ENCODE measurements around the gene SIVA1. TPM values are rescaled to one million over a fixed set of nuclear protein-coding genes. Genes with fewer than 3 reads are reported as not detected.
"Not testable (repeated sequence)": the region's sequence is repeated elsewhere in the genome, so short reads cannot be mapped to it uniquely, and the experiment has no call there.

Gene SIVA1
- total and polyA plus RNA-seq, 3 experiments from 2014 or later = 150 to 227 (median 175) TPM

DNA sequence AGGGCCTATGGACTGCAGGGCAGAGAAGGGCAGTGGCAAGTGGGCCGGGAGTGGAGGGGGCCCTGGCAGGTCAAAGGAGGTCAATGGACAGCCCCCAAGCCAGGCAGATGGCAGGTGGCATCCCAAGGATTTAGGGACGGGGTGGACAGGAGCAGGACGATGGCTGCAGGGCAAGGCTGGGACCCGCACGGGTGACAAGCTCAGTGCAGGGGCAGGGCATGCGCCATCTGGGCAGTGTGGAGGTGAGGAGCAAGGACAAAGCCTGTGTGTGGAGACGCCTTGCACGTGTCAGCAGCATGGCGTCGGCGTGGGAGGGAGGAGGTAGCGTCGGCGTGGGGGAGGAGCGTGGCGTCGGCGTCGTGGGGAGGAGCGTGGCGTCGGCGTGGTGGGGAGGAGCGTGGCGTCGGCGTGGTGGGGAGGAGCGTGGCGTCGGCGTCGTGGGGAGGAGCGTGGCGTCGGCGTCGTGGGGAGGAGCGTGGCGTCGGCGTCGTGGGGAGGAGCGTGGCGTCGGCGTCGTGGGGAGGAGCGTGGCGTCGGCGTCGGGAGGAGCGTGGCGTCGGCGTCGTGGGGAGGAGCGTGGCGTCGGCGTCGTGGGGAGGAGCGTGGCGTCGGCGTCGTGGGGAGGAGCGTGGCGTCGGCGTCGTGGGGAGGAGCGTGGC lies 23.6 kb upstream of the SIVA1 start:
- DNase-seq; H3K9me3 Mint-ChIP-seq; H3K4me3 ChIP-seq (ENCODE audit: low read length); H3K36me3 Mint-ChIP-seq; POLR2A ChIA-PET; H3K27me3 ChIP-seq (ENCODE audit: insufficient read depth, low read length, poor library complexity, severe bottlenecking); H3K27me3 Mint-ChIP-seq; CTCF ChIA-PET; H3K9me3 ChIP-seq (ENCODE audit: low read length); H3K36me3 ChIP-seq (ENCODE audit: insufficient read depth, low read length); H3K4me1 ChIP-seq (ENCODE audit: insufficient read depth, low read length); H3K4me1 Mint-ChIP-seq; H3K27ac Mint-ChIP-seq: not testable (repeated sequence)
- H3K4me3 Mint-ChIP-seq = peak overlapping the region in 1 of 7 donors; percentile 45
- peak overlapping the region; percentile 38 for H3K27ac ChIP-seq (ENCODE audit: low read depth, low read length)

DNA sequence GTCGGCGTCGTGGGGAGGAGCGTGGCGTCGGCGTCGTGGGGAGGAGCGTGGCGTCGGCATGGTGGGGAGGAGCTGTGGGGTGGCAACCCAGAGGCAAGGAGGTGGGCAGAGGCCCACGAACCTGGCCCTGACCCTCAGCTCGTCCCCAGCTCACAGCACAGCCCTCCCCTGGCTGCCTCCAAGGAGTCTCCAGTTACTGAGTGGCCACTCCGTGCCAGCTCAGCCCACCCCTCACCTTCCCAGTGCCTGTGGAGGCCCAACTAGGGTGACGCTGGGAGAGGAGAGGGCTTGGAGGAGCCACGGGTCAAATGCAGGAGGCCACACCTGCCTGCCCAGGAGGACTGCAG lies 23.1 kb upstream of the SIVA1 start:
- Mint-ChIP-seq H3K4me3 (no peak overlapping the region), H3K27ac (no peak overlapping the region), H3K36me3 (no peaks in the 10 kb centered on the region), H3K27me3 (no peaks in the 10 kb centered on the region), H3K4me1 (no peaks in the 10 kb centered on the region), H3K9me3 (no peaks in the 10 kb centered on the region)
- Histone ChIP-seq H3K27ac (ENCODE audit: low read depth, low read length) (peak overlapping the region; percentile 31), H3K9me3 (ENCODE audit: low read length) (no peaks in the 10 kb centered on the region), H3K36me3 (ENCODE audit: insufficient read depth, low read length) (no peaks in the 10 kb centered on the region), H3K27me3 (ENCODE audit: insufficient read depth, low read length, poor library complexity, severe bottlenecking) (no peaks in the 10 kb centered on the region), H3K4me1 (ENCODE audit: insufficient read depth, low read length) (peaks cover 3% of the 10 kb centered on the region), H3K4me3 (ENCODE audit: low read length) (no peak overlapping the region)
- CTCF ChIA-PET = no interaction called here
- POLR2A ChIA-PET = no interaction called here
- DNase-seq = no peak

DNA sequence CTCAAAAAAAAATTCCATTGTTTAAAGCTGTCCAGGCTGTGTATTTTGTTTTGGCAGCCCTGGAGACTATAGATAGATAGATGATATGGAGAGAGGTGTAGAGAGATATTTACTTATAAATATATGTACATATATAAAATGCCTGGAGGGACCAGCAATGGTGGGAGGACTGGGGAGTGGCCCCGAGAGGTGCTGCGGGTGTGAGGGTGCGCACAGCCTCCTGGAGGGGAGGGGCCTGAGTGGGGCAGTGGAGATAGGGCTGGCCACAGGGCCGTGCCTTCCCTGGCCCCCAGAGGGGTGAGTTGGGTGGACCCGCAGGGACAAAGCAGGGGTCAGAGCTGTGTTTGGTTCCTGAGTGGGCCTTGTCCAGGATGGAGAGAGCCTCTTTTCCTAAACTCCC lies 22.5 kb upstream of the SIVA1 start:
- no peaks in the 10 kb centered on the region for H3K36me3 ChIP-seq (ENCODE audit: insufficient read depth, low read length)
- H3K27ac ChIP-seq (ENCODE audit: low read depth, low read length) = peak overlapping the region; percentile 31
- H3K4me1 ChIP-seq (ENCODE audit: insufficient read depth, low read length) = no peaks in the 10 kb centered on the region
- Mint-ChIP-seq H3K4me1 (no peaks in the 10 kb centered on the region), H3K9me3 (no peaks in the 10 kb centered on the region), H3K27me3 (no peaks in the 10 kb centered on the region), H3K27ac (no peak overlapping the region), H3K36me3 (no peaks in the 10 kb centered on the region), H3K4me3 (no peak overlapping the region)
- no peaks in the 10 kb centered on the region for H3K27me3 ChIP-seq (ENCODE audit: insufficient read depth, low read length, poor library complexity, severe bottlenecking)
- no peak overlapping the region for H3K4me3 ChIP-seq (ENCODE audit: low read length)
- DNase-seq = no peak
- POLR2A ChIA-PET = no interaction called here
- CTCF ChIA-PET = no interaction called here
- H3K9me3 ChIP-seq (ENCODE audit: low read length) = no peaks in the 10 kb centered on the region

DNA sequence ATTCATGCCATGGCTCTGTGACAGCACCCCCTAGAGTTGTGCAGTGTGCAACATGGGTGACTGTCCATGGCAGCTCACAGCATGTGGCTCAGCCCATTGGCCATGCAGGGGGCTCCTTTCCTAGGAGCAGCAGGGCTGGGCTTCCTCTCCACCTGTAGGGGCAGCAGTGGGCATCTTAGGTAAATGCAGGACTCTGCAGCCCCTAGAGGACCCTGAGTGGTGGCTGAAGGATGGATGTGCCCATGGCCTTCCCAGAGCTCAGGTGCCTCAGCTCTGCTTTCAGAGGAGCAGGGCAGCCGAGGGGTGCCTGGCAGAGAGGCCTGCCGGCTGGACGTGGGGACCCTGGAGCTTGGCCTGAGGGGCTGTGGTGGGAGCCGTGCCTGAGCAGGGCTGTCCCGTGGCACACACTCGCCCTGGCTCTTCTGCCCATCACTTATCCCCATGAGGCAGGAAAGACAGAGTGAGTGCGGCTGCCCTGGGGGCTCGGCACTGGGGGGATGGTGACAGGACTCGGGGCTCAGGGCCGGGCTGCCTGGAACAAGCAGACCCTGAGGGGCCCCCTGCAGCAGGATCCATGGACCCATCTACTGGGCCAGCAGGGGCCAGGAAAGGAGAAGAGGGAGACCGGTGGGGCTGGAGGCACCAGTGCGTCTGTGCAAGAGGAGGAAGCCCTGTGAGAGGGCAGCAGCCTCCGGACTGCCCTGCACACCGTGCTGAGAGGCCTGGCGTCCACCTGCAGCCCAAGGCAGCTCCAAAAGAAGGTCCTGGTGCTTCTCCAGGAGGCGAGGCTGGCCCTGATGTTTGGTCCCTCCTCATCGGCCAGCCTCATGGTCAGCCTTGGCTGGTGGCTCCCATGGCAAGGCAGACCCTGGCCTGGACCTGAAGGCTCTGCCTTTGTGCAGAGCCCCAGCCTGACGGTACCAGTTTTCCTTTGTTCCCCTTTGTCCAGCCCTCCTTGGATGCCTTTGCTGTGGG lies 21.3 kb upstream of the SIVA1 start:
- Mint-ChIP-seq H3K4me1 (no peaks in the 10 kb centered on the region), H3K9me3 (no peaks in the 10 kb centered on the region), H3K36me3 (no peaks in the 10 kb centered on the region), H3K4me3 (no peak overlapping the region), H3K27me3 (no peaks in the 10 kb centered on the region), H3K27ac (no peak overlapping the region)
- POLR2A ChIA-PET = no interaction called here
- CTCF ChIA-PET = no interaction called here
- no peak for DNase-seq
- H3K27me3 ChIP-seq (ENCODE audit: insufficient read depth, low read length, poor library complexity, severe bottlenecking) = no peaks in the 10 kb centered on the region
- no peak overlapping the region for H3K27ac ChIP-seq (ENCODE audit: low read depth, low read length)
- no peaks in the 10 kb centered on the region for H3K36me3 ChIP-seq (ENCODE audit: insufficient read depth, low read length)
- no peaks in the 10 kb centered on the region for H3K4me1 ChIP-seq (ENCODE audit: insufficient read depth, low read length)
- H3K4me3 ChIP-seq (ENCODE audit: low read length) = no peak overlapping the region
- H3K9me3 ChIP-seq (ENCODE audit: low read length) = no peaks in the 10 kb centered on the region

DNA sequence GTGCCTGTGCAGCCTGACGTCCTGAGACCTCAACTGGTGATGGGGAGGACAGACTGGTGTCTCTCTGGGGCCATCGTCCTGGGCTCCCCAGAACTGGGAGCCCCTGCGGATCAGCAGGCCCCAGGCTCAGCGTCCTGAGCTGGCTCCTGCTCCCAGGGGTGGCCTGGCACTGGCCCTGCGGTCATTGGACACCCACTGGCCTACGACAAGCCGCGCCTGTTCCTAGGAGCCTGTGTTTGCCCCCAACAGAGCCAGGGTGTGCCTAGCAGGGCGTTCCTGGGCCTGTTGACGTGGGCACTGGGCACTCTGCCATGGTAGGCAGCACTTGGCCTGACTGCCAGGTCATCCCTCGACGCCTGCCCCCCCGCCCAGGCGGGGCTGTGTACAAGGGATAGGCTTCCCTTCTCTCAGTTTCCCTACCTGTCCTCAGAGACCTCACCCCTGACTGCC lies 20.6 kb upstream of the SIVA1 start:
- Mint-ChIP-seq H3K4me3 (no peak overlapping the region), H3K9me3 (no peaks in the 10 kb centered on the region), H3K27me3 (no peaks in the 10 kb centered on the region), H3K27ac (no peak overlapping the region), H3K36me3 (no peaks in the 10 kb centered on the region), H3K4me1 (no peaks in the 10 kb centered on the region)
- Histone ChIP-seq H3K4me3 (ENCODE audit: low read length) (no peak overlapping the region), H3K36me3 (ENCODE audit: insufficient read depth, low read length) (no peaks in the 10 kb centered on the region), H3K27ac (ENCODE audit: low read depth, low read length) (no peak overlapping the region), H3K27me3 (ENCODE audit: insufficient read depth, low read length, poor library complexity, severe bottlenecking) (no peaks in the 10 kb centered on the region), H3K4me1 (ENCODE audit: insufficient read depth, low read length) (no peaks in the 10 kb centered on the region), H3K9me3 (ENCODE audit: low read length) (no peaks in the 10 kb centered on the region)
- DNase-seq = no peak
- CTCF ChIA-PET = no interaction called here
- POLR2A ChIA-PET = no interaction called here

DNA sequence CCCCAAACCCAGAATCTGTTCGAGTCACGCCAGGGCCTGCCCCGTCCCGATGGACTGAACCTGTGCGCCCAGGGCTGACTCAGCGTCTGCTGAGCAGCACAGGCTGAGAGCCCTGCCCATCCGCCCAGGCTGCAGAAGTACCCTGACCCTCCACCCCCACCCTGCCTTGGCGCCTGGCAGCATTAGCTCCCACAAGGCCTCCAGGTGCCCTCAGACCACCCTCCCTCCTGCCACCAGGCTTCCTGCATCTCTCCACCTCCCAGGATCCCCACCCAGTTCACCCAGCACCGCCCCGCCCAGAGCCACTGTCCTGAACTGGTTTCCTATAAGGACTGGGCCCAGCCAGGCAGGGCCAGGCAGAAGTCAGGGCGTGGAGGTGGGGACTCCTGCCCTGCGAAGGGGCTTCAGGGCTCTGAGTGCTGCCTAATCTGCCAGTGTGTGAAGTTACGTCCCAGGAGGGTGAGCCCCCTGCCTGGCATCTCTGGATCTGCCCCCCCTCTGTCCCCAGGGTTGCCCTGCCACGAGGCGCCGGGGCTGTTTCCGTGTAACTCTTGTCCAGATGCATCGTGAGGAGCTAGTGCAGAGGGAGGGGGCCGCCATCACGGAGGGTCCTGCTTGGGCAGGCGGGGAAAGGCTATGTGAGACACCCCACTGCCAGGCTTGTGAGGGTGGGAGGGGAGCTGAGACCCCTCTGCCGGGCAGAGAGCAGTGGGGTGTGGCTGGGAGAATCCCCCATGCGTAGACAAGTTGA lies 19.8 kb upstream of the SIVA1 start:
- no peaks in the 10 kb centered on the region for H3K36me3 Mint-ChIP-seq
- POLR2A ChIA-PET = no interaction called here
- Histone ChIP-seq H3K27me3 (ENCODE audit: insufficient read depth, low read length, poor library complexity, severe bottlenecking) (no peaks in the 10 kb centered on the region), H3K9me3 (ENCODE audit: low read length) (no peaks in the 10 kb centered on the region), H3K4me3 (ENCODE audit: low read length) (no peak overlapping the region), H3K36me3 (ENCODE audit: insufficient read depth, low read length) (no peaks in the 10 kb centered on the region), H3K27ac (ENCODE audit: low read depth, low read length) (no peak overlapping the region), H3K4me1 (ENCODE audit: insufficient read depth, low read length) (no peaks in the 10 kb centered on the region)
- no peaks in the 10 kb centered on the region for H3K27me3 Mint-ChIP-seq
- CTCF ChIA-PET = interaction anchor here (0.6 kb wide), 1 partner anchor 9 kb away, joined by 3 read pairs; the partner anchor contains the start of gene ADSS1
- H3K4me3 Mint-ChIP-seq = no peak overlapping the region
- H3K27ac Mint-ChIP-seq = no peak overlapping the region
- no peak for DNase-seq
- no peaks in the 10 kb centered on the region for H3K9me3 Mint-ChIP-seq
- no peaks in the 10 kb centered on the region for H3K4me1 Mint-ChIP-seq

DNA sequence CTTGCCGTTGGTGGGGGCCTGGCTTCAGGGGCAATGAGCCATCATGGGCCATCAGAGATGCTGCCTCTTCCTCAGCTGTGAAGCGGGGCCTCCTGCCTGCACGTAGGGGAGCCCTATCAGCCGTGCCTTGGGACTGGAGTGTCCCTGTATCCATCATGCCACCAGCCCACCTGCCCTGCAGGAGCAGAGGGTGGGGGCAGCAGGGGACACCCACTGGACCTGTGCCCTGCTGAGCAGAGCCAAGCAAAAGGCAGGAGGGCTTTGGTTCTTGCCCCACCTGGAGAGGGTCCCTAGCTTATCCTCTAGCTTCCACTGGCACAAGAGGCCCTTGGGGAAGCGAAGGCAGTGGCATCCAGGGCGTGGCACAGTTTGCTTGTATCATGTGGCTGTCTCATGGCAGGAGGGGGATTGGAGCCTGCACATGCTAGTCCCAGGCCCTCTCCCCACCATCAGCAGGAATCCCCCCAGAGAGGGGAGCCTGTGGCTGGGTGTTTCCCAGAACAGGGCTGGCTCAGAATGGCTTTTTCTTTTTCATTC lies 18.8 kb upstream of the SIVA1 start:
- Mint-ChIP-seq H3K4me1 (no peaks in the 10 kb centered on the region), H3K9me3 (no peaks in the 10 kb centered on the region), H3K27me3 (no peaks in the 10 kb centered on the region), H3K36me3 (no peaks in the 10 kb centered on the region), H3K27ac (peak overlapping the region in 1 of 8 donors; percentile 41), H3K4me3 (no peak overlapping the region)
- DNase-seq = no peak
- H3K27ac ChIP-seq (ENCODE audit: low read depth, low read length) = no peak overlapping the region
- no peaks in the 10 kb centered on the region for H3K9me3 ChIP-seq (ENCODE audit: low read length)
- POLR2A ChIA-PET = no interaction called here
- H3K4me3 ChIP-seq (ENCODE audit: low read length) = no peak overlapping the region
- H3K4me1 ChIP-seq (ENCODE audit: insufficient read depth, low read length) = no peaks in the 10 kb centered on the region
- CTCF ChIA-PET = interaction anchor here (1.6 kb wide), 1 partner anchor 11 kb away, joined by 4 read pairs; no protein-coding TSS in a partner anchor
- no peaks in the 10 kb centered on the region for H3K27me3 ChIP-seq (ENCODE audit: insufficient read depth, low read length, poor library complexity, severe bottlenecking)
- no peaks in the 10 kb centered on the region for H3K36me3 ChIP-seq (ENCODE audit: insufficient read depth, low read length)

DNA sequence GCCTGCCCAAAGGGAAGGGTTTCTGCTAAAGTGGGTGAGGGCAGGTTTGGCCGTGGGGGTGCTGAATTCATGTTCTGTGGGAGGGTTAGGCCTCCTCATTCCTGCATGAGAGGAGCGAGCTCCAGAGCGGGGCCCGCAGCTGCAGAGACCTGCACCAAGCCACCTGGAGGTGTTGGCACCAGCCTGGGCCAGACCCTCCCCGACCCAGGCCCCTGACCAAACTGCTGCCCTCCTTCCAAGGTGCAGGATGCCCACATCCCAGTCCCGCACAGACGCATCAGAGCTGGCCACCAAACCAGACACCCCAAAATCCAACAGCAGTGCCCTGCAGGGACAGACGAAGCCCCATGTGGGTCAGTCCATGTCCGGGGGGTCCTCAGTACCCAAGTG lies 18.4 kb upstream of the SIVA1 start:
- ChIA-PET CTCF (interaction anchor here (1.6 kb wide), 1 partner anchor 12 kb away, joined by 4 read pairs; no protein-coding TSS in a partner anchor), POLR2A (no interaction called here)
- Mint-ChIP-seq H3K27ac (no peak overlapping the region), H3K4me1 (no peaks in the 10 kb centered on the region), H3K9me3 (no peaks in the 10 kb centered on the region), H3K4me3 (no peak overlapping the region), H3K36me3 (no peaks in the 10 kb centered on the region), H3K27me3 (no peaks in the 10 kb centered on the region)
- H3K27me3 ChIP-seq (ENCODE audit: insufficient read depth, low read length, poor library complexity, severe bottlenecking) = no peaks in the 10 kb centered on the region
- no peak for DNase-seq
- no peaks in the 10 kb centered on the region for H3K4me1 ChIP-seq (ENCODE audit: insufficient read depth, low read length)
- H3K27ac ChIP-seq (ENCODE audit: low read depth, low read length) = no peak overlapping the region
- H3K9me3 ChIP-seq (ENCODE audit: low read length) = no peaks in the 10 kb centered on the region
- no peak overlapping the region for H3K4me3 ChIP-seq (ENCODE audit: low read length)
- no peaks in the 10 kb centered on the region for H3K36me3 ChIP-seq (ENCODE audit: insufficient read depth, low read length)
